ENCODE measurements around the gene NTM. TPM values are rescaled to one million over a fixed set of nuclear protein-coding genes. Genes with fewer than 3 reads are reported as not detected.

Gene NTM
- total RNA-seq, 1 experiment from 2014 or later, result 16.4 TPM

- TF ChIP-seq E2F4 (CRISPR knock-in tag; IDR thresholded peaks at IDR 0.05; ENCODE audit: borderline replicate concordance, low read depth) (no peak), ZBTB43 (CRISPR knock-in tag; IDR thresholded peaks at IDR 0.05) (no peak)
These were observed 396.2 kb downstream of the NTM start (continued) for GRCh38 chr11:131766637-131767036.

- Mint-ChIP-seq H3K4me3 (no peak overlapping the region), H3K9me3 (no peaks in the 10 kb centered on the region), H3K4me1 (peaks cover 20% of the 10 kb centered on the region), H3K27ac (no peak overlapping the region), H3K36me3 (no peaks in the 10 kb centered on the region), H3K27me3 (ENCODE audit: low read depth) (no peaks in the 10 kb centered on the region)
- ATAC-seq (no peak), DNase-seq (ENCODE audit: low spot score) (no peak)
- ChIA-PET CTCF (no interaction called here), POLR2A (no interaction called here)
- TF ChIP-seq TCF7 (CRISPR knock-in tag; IDR thresholded peaks at IDR 0.05; ENCODE audit: low read depth) (no peak), ZNF423 (CRISPR knock-in tag; IDR thresholded peaks at IDR 0.05) (no peak), JUN (CRISPR knock-in tag; IDR thresholded peaks at IDR 0.05) (no peak), ELF4 (CRISPR knock-in tag; IDR thresholded peaks at IDR 0.05; ENCODE audit: low read depth) (no peak), ZNF263 (CRISPR knock-in tag; IDR thresholded peaks at IDR 0.05; ENCODE audit: low read depth) (no peak), HMGA2 (CRISPR knock-in tag; IDR thresholded peaks at IDR 0.05) (no peak), ATF3 (CRISPR knock-in tag; conservative IDR thresholded peaks at IDR 0.05) (no peak), MYBL2 (CRISPR knock-in tag; IDR thresholded peaks at IDR 0.05) (no peak), STAT6 (CRISPR knock-in tag; conservative IDR thresholded peaks at IDR 0.05; ENCODE audit: low read depth) (no peak), FOXJ3 (CRISPR knock-in tag; IDR thresholded peaks at IDR 0.05; ENCODE audit: borderline replicate concordance) (no peak), ZNF425 (CRISPR knock-in tag; conservative IDR thresholded peaks at IDR 0.05) (no peak), NR2C2 (CRISPR knock-in tag; IDR thresholded peaks at IDR 0.05) (no peak)
These were observed 397.0 kb downstream of the NTM start for GRCh38 chr11:131767421-131767820.

GRCh38 chr11:131770801-131771200 lies 400.4 kb downstream of the NTM start:
- H3K9me3 Mint-ChIP-seq, result no peaks in the 10 kb centered on the region
- H3K4me3 Mint-ChIP-seq, result no peak overlapping the region
- TF ChIP-seq MXD4 (CRISPR knock-in tag; IDR thresholded peaks at IDR 0.05; ENCODE audit: borderline replicate concordance) (no peak), ZNF317 (CRISPR knock-in tag; IDR thresholded peaks at IDR 0.05; ENCODE audit: borderline replicate concordance, low read depth) (no peak), IRF2 (CRISPR knock-in tag; IDR thresholded peaks at IDR 0.05; ENCODE audit: borderline replicate concordance, low read depth) (no peak), CBFB (CRISPR knock-in tag; IDR thresholded peaks at IDR 0.05; ENCODE audit: low read depth) (no peak), E2F5 (CRISPR knock-in tag; IDR thresholded peaks at IDR 0.05) (no peak), ZMAT4 (CRISPR knock-in tag; IDR thresholded peaks at IDR 0.05) (no peak), PREB (CRISPR knock-in tag; IDR thresholded peaks at IDR 0.05; ENCODE audit: borderline replicate concordance) (no peak)
- POLR2A ChIA-PET, result no interaction called here
- no peak for DNase-seq (ENCODE audit: low spot score)
- CTCF ChIA-PET, result interaction anchor here (0.7 to 2.6 kb wide), 7 partner anchors 10 to 361 kb away, joined by 3 to 16 read pairs (median 4); no protein-coding TSS in a partner anchor
- H3K36me3 Mint-ChIP-seq, result no peaks in the 10 kb centered on the region
- H3K4me1 Mint-ChIP-seq, result peaks cover 13% of the 10 kb centered on the region
- H3K27me3 Mint-ChIP-seq (ENCODE audit: low read depth), result no peaks in the 10 kb centered on the region
- H3K27ac Mint-ChIP-seq, result no peak overlapping the region
- ATAC-seq, result no peak
